ENCODE results near the gene TRAPPC2B. TPM values are rescaled to one million over a fixed set of nuclear protein-coding genes. Genes with fewer than 3 reads are reported as not detected.

The TRAPPC2B gene
- total RNA-seq, 1 experiment from 2014 or later, result 16.1 TPM

DNA sequence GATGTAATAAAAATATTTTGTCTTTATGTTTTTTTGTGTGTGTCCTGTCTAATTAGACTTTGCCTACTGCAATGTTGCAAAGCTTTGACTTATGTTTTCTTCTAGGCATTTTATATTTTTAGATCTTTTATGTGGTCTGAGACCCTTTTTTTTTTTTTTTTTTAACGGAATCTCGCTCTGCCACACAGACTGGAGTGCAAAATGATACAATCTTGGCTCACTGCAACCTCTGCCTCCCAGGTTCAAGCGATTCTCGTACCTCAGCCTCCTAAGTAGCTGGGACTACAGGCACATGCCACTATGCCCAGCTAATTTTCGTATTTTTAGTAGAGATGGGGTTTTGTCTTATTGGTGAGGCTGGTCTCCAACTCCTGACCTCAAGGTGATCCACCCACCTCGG lies 20.8 kb upstream of the TRAPPC2B start:
- POLR2A ChIA-PET (ENCODE audit: unreplicated experiment), result no interaction called here
- no peaks in the 10 kb centered on the region for H3K4me1 ChIP-seq (ENCODE audit: insufficient read depth, low read length)
- no peak overlapping the region for H3K27ac ChIP-seq (ENCODE audit: low read length)
- no peak overlapping the region for H2AFZ ChIP-seq (ENCODE audit: low read length)
- no peaks in the 10 kb centered on the region for H3F3A ChIP-seq (ENCODE audit: low read length, unreplicated experiment)
- intact Hi-C loops (cut with micrococcal nuclease), result no loop called here
- H3K27me3 ChIP-seq (ENCODE audit: low read length), result no peaks in the 10 kb centered on the region
- H3K9ac ChIP-seq (ENCODE audit: low read length), result no peak overlapping the region
- CTCF ChIA-PET, result no interaction called here
- DNase-seq, result no peak
- H3K9me3 ChIP-seq (ENCODE audit: low read length), result no peaks in the 10 kb centered on the region
- H3K4me3 ChIP-seq (ENCODE audit: low read length), result no peak overlapping the region
- H3K79me2 ChIP-seq (ENCODE audit: low read length), result no peaks in the 10 kb centered on the region
- H3K4me2 ChIP-seq (ENCODE audit: low read length), result no peak overlapping the region
- ATAC-seq, result no peak
- H3K9me2 ChIP-seq (replicated peaks; ENCODE audit: low read length), result no peaks in the 10 kb centered on the region
- BruUV-seq (replicated peaks), result no TSS peak
- H4K20me1 ChIP-seq (ENCODE audit: low read length), result no peaks in the 10 kb centered on the region
- no peaks in the 10 kb centered on the region for H3K36me3 ChIP-seq (ENCODE audit: low read depth, low read length)
- TF ChIP-seq EZH2 (IDR thresholded peaks at IDR 0.05; ENCODE audit: low read length, unreplicated experiment) (no peak), EZH2phosphoT487 (IDR thresholded peaks at IDR 0.05; ENCODE audit: borderline replicate concordance, low read length) (no peak), CTCF (conservative IDR thresholded peaks at IDR 0.05; ENCODE audit: low read depth, low read length) (no peak)

DNA sequence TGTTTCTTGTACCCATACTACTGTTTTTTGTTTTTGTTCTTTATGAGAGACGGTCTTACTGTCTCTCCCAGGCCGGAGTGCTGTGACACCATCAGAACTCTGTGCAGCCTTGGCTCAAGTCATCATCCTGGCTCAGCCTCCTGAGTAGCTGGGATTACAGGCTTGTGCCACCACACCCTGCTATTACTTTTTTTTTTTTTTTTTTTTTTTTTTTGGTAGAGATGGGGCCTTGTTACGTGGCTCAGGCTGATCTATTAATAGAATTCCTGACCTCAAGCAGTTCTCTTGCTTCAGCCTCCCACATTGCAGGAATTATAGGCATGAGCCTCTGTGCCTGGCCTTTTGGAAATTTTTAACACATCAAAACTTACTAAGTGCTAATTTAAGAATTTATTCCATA lies 15.2 kb upstream of the TRAPPC2B start:
- H3K4me1 ChIP-seq (ENCODE audit: insufficient read depth, low read length), result peaks cover 19% of the 10 kb centered on the region
- intact Hi-C loops (cut with micrococcal nuclease), result no loop called here
- ChIA-PET CTCF (interaction anchor here (0.6 kb wide), 1 partner anchor 75 kb away, joined by 4 read pairs; no protein-coding TSS in a partner anchor), POLR2A (ENCODE audit: unreplicated experiment) (no interaction called here)
- no peaks in the 10 kb centered on the region for H4K20me1 ChIP-seq (ENCODE audit: low read length)
- no peak overlapping the region for H2AFZ ChIP-seq (ENCODE audit: low read length)
- H3K79me2 ChIP-seq (ENCODE audit: low read length), result peaks cover 20% of the 10 kb centered on the region
- TF ChIP-seq CTCF (conservative IDR thresholded peaks at IDR 0.05; ENCODE audit: low read depth, low read length) (no peak), EZH2phosphoT487 (IDR thresholded peaks at IDR 0.05; ENCODE audit: borderline replicate concordance, low read length) (no peak)
- H3K9ac ChIP-seq (ENCODE audit: low read length), result no peak overlapping the region
- no TSS peak for BruUV-seq (replicated peaks)
- no peak overlapping the region for H3K4me2 ChIP-seq (ENCODE audit: low read length)
- no peaks in the 10 kb centered on the region for H3K27me3 ChIP-seq (ENCODE audit: low read length)
- H3K36me3 ChIP-seq (ENCODE audit: low read depth, low read length), result peaks cover 5% of the 10 kb centered on the region; the same call in 1 of the 2 replicates
- no peaks in the 10 kb centered on the region for H3F3A ChIP-seq (ENCODE audit: low read length, unreplicated experiment)
- no peaks in the 10 kb centered on the region for H3K9me3 ChIP-seq (ENCODE audit: low read length)
- no peak overlapping the region for H3K27ac ChIP-seq (ENCODE audit: low read length)
- H3K9me2 ChIP-seq (replicated peaks; ENCODE audit: low read length), result no peaks in the 10 kb centered on the region
- ATAC-seq (no peak), DNase-seq (no peak)
- H3K4me3 ChIP-seq (ENCODE audit: low read length), result no peak overlapping the region

- BruUV-seq (replicated peaks), result TSS peak; percentile 71
- POLR2A ChIA-PET (ENCODE audit: unreplicated experiment), result interaction anchor here (0.7 kb wide), 1 partner anchor 1540 kb away, joined by 3 read pairs; no protein-coding TSS in a partner anchor
- peaks cover 34% of the 10 kb centered on the region for H3K79me2 ChIP-seq (ENCODE audit: low read length)
These were observed 12.2 kb upstream of the TRAPPC2B start, which contains the start of gene ZNF304 for GRCh38 chr19:57350877-57351805. Gene ZNF304 (plus strand): TSS chr19:57351271. CDS start chr19:57351665, 394 bp downstream.

More at GRCh38 chr19:57350877-57351805, 12.2 kb upstream of the TRAPPC2B start, which contains the start of gene ZNF304:
- ATAC-seq (peak; percentile 99), DNase-seq (peak; percentile 99)
- CTCF ChIA-PET, result interaction anchor here (0.6 to 0.7 kb wide), 2 partner anchors 70 to 145 kb away, joined by 3 read pairs; no protein-coding TSS in a partner anchor
- Histone ChIP-seq H3K9me3 (ENCODE audit: low read length) (no peaks in the 10 kb centered on the region), H3K4me3 (ENCODE audit: low read length) (peak within 1 kb of the TSS; percentile 91), H3F3A (ENCODE audit: low read length, unreplicated experiment) (no peaks in the 10 kb centered on the region), H3K9ac (ENCODE audit: low read length) (peak within 1 kb of the TSS; percentile 88), H3K9me2 (replicated peaks; ENCODE audit: low read length) (no peaks in the 10 kb centered on the region), H3K4me1 (ENCODE audit: insufficient read depth, low read length) (peaks cover 20% of the 10 kb centered on the region), H2AFZ (ENCODE audit: low read length) (peak within 1 kb of the TSS; percentile 90), H4K20me1 (ENCODE audit: low read length) (no peaks in the 10 kb centered on the region), H3K27ac (ENCODE audit: low read length) (no peak within 1 kb of the TSS), H3K4me2 (ENCODE audit: low read length) (peak within 1 kb of the TSS; percentile 94), H3K27me3 (ENCODE audit: low read length) (no peaks in the 10 kb centered on the region), H3K36me3 (ENCODE audit: low read depth, low read length) (peaks cover 35% of the 10 kb centered on the region)
- no peak for TF ChIP-seq CTCF (conservative IDR thresholded peaks at IDR 0.05; ENCODE audit: low read depth, low read length)
- TF ChIP-seq EZH2phosphoT487 (IDR thresholded peaks at IDR 0.05; ENCODE audit: borderline replicate concordance, low read length), result no peak
- no peak for TF ChIP-seq EZH2 (IDR thresholded peaks at IDR 0.05; ENCODE audit: low read length, unreplicated experiment)
- intact Hi-C loops (cut with micrococcal nuclease), result loop anchor here (1.0 kb wide), 4 partner anchors 12 to 247 kb away; partner anchors contain the start of genes TRAPPC2B, ZNF460, ZNF547 and ZNF805

Data from PC-3 (cell line).